Fibroblast of villous mesenchyme (primary cell): ENCODE data around the gene KIAA1549. TPM values are rescaled to one million over a fixed set of nuclear protein-coding genes. Genes with fewer than 3 reads are reported as not detected.

ENCODE experiments used
- DNase-seq: peaks from one replicate; pipeline ENCODE4 v3.0.0-alpha.2; 2010; ENCODE audit warnings: low read depth
- H3K4me3 ChIP-seq: 2 replicates; pipeline ENCODE4 v1.5.1; 2011; ENCODE audit warnings: low read depth, mild to moderate bottlenecking, low read length
- total RNA-seq: library from RNA; depleted of rRNA; stranded (reverse); fragments of >200 nt; gene quantifications from 2 replicates; pipeline ENCODE4 v1.2.3, GENCODE V29; 2012
- TF ChIP-seq, protein P1 (sequence below): IDR thresholded peaks from 2 replicates; pipeline ENCODE4 v1.5.1; 2012; ENCODE audit warnings: low read depth, mild to moderate bottlenecking, low read length; ENCODE audit not compliant: insufficient read depth

Gene KIAA1549
- total RNA-seq, 1 donor = 2.6 TPM

DNA sequence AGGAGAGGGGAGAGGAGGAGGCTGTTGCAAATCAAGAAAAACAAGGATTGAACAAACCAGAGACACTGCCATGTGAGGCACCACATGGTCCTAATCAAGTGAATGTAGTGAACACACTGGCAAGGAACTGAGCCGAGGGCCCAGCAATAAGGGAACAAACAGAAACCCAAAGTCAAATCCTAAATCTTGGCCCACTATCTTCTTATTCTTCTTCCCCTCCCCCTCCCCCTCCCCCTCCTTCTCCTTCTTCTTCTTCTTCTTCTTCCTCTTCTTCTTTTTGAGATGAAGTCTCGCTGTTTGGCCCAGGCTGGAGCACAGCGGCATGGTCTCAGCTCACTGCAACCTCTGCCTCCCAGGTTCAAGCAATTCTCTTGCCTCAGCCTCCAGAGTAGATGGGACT is 24.0 kb downstream of the KIAA1549 start:
- TF ChIP-seq, protein P1, sequence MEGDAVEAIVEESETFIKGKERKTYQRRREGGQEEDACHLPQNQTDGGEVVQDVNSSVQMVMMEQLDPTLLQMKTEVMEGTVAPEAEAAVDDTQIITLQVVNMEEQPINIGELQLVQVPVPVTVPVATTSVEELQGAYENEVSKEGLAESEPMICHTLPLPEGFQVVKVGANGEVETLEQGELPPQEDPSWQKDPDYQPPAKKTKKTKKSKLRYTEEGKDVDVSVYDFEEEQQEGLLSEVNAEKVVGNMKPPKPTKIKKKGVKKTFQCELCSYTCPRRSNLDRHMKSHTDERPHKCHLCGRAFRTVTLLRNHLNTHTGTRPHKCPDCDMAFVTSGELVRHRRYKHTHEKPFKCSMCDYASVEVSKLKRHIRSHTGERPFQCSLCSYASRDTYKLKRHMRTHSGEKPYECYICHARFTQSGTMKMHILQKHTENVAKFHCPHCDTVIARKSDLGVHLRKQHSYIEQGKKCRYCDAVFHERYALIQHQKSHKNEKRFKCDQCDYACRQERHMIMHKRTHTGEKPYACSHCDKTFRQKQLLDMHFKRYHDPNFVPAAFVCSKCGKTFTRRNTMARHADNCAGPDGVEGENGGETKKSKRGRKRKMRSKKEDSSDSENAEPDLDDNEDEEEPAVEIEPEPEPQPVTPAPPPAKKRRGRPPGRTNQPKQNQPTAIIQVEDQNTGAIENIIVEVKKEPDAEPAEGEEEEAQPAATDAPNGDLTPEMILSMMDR = no peak
- DNase-seq = no peak
- H3K4me3 ChIP-seq = no peak overlapping the region

DNA sequence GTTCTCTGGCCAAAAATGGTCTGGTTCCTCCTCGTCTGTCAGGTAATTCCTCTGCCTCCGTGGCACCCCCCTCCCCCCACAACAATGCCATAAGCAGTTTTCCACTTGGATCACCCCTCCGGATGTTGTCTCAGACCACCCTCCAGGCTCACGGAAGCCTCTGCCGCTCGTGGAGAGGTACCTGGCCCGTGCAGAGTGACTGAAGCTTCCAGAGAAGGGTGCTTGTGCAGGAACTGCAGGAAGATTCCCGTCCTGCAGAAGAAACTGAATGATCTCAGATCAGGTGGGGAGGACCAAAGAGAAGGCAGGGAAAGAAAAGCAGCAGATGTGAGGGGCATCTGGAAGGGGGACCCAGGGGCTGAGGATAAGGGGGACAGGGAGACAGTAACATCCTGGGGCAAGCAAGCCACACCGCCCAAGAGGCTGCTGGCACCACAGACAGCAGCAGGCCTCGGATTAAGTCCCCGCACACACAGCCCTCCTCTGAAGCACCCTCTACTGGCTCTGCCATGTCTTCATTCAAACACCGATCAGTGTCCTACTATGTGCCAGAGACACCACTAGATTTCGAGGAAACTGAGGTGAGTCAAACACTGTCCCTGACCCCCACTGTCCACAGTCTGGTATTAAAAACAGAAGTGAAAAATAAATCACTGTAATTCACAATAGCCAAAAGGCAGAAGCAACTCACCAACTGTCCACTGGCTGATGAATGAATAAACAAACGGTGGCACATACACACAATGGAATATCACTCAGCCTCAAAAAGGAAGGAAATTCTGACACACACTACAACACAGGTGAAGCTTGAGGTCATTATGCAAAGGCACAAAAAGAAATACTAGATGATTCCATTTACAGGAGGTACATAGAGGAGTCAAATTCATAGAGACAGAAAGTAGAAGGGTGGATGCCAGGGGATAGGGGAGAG is 26.4 kb downstream of the KIAA1549 start:
- TF ChIP-seq, protein P1 = no peak
- DNase-seq = no peak
- no peak overlapping the region for H3K4me3 ChIP-seq

DNA sequence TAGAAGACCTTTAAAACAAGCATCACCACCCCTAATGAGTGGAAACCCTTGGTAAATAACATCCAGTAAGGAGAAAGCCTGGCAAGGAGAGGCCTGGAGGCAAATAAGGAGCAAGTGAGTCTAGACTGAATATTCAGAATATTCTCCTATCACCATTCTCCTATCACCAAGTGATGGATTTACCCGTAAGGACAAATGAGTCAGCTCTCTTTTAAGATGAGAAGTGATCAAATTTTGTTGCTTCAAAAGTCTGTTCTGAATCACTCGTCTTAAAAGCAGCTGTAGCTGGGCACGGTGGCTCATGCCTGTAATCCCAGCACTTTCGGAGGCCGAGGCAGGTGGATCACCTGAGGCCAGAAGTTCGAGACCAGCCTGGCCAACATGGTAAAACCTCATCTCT is 28.4 kb downstream of the KIAA1549 start:
- no peak for DNase-seq
- H3K4me3 ChIP-seq = no peak overlapping the region
- TF ChIP-seq, protein P1 = no peak

GRCh38 chr7:138951953-138952352 is 29.2 kb downstream of the KIAA1549 start:
- TF ChIP-seq, protein P1 = no peak

DNA sequence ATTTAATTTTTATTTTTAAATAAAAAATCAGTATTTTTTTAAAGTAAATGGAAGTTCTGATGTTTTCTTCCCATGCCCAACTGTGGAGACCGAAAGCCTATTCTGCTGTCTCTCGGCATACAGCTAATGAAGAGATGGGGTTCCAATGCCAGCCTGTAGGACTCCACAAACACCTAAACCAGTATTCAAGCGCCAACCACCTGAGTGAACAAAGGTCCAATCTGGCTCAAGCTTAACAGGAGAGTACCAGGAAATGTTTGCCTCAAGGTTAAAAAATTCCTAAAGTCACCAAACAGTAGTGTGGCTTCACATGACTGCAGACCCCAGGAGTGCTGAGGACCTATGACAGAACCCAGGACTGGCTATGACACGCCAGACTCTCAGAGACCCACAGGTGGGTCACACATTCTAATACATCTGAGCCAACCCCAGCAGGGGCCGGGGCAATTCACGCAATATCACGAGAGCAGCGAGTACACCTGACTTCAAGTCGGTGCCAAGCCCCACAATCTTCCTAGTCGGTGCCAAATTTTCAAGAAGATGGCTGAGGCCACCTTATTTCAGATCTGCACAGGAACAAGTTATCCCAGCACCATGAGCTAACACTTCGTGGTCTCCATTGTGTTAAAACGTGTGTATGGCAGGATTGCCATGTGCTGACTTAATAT is 31.6 kb downstream of the KIAA1549 start:
- DNase-seq = no peak
- TF ChIP-seq, protein P1 = no peak
- no peak overlapping the region for H3K4me3 ChIP-seq

More at GRCh38 chr7:138951953-138952352, 29.2 kb downstream of the KIAA1549 start:
- DNase-seq = no peak
- H3K4me3 ChIP-seq = no peak overlapping the region

DNA sequence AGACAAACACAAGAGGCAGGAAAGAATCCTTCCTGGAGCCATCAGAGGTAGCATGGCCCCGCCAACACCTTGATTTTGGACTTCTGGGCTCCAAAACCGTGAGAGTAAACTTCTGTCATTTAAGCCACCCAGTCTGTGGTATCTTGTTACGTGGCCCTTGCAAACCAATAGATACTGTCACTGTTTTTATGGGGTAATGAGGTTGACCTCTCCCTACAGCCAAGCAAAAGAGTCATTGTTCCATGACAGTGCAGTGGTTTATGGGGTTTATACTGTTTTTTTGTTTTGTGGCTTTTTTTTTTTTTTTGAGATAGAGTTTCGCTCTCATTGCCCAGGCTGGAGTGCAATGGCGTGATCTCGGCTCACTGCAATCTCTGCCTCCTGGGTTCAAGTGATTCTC is 32.8 kb downstream of the KIAA1549 start:
- DNase-seq = no peak
- H3K4me3 ChIP-seq = no peak overlapping the region
- TF ChIP-seq, protein P1 = no peak
